PC-9 (cell line): ENCODE data around the gene AMBRA1. TPM values are rescaled to one million over a fixed set of nuclear protein-coding genes. Genes with fewer than 3 reads are reported as not detected.

Experiments used
- BruUV-seq: library from RNA; stranded (reverse); fragments of 400-500 nt; replicated peaks from 2 replicates; lab custom pipeline; 2021; lab: Mats Ljungman, UMichigan
- CTCF ChIA-PET: fragments of 300-600 bp; sonication (Branson Sonifier 250); formaldehyde crosslinking; loops from one replicate; lab custom pipeline; 2022; ENCODE audit warnings: antibody characterized with exemption; lab: Charles Lee
- POLR2A ChIA-PET: fragments of 300-600 bp; sonication (Branson Sonifier 250); formaldehyde crosslinking; loops from one replicate; lab custom pipeline; 2022; ENCODE audit warnings: antibody characterized with exemption; ENCODE audit not compliant: unreplicated experiment; lab: Charles Lee
- DNase-seq, 2 experiments: peaks; one replicate each; pipeline versions ENCODE4 v3.0.0 to v3.0.0-alpha.2; 2015 to 2022; ENCODE audit warnings: mixed read lengths in 1 of 2
- H2AFZ ChIP-seq: fragments of 200-600 bp; sonication (generic); 2 replicates; pipeline ENCODE4 v1.8.1; 2017; ENCODE audit warnings: antibody characterized with exemption
- H3F3A ChIP-seq: fragments of 200-600 bp; sonication (generic); 2 replicates; pipeline ENCODE4 v1.8.1; 2017; ENCODE audit warnings: antibody characterized with exemption, mild to moderate bottlenecking, low read depth; ENCODE audit not compliant: insufficient read depth
- H3K27ac ChIP-seq: fragments of 200-600 bp; sonication (generic); 2 replicates; pipeline ENCODE4 v1.6.1; 2016; ENCODE audit warnings: mixed run types
- H3K27me3 ChIP-seq: fragments of 200-600 bp; sonication (generic); 2 replicates; pipeline ENCODE4 v1.6.1; 2016; ENCODE audit warnings: low read depth, mixed run types; ENCODE audit not compliant: insufficient read depth
- H3K36me3 ChIP-seq: fragments of 200-600 bp; sonication (generic); 2 replicates; pipeline ENCODE4 v1.6.1; 2016; ENCODE audit warnings: low read depth, mixed run types
- H3K4me1 ChIP-seq: fragments of 200-600 bp; sonication (generic); replicated peaks from 2 replicates; pipeline ENCODE4 v1.6.1; 2016; ENCODE audit warnings: mixed run types; ENCODE audit not compliant: insufficient read depth
- H3K4me2 ChIP-seq: fragments of 200-600 bp; sonication (generic); 2 replicates; pipeline ENCODE4 v1.6.1; 2017; ENCODE audit warnings: mixed run types
- H3K4me3 ChIP-seq: fragments of 200-600 bp; sonication (generic); 2 replicates; pipeline ENCODE4 v1.6.1; 2016; ENCODE audit warnings: mixed run types
- H3K79me2 ChIP-seq: fragments of 200-600 bp; sonication (generic); 2 replicates; pipeline ENCODE4 v1.6.1; 2017; ENCODE audit warnings: low read depth, mixed run types
- H3K9me2 ChIP-seq: fragments of 200-600 bp; sonication (generic); 2 replicates; pipeline ENCODE4 v1.8.1; 2017; ENCODE audit warnings: mild to moderate bottlenecking; ENCODE audit not compliant: insufficient read depth
- H3K9me3 ChIP-seq: fragments of 200-600 bp; sonication (generic); 2 replicates; pipeline ENCODE4 v1.8.1; 2016; ENCODE audit warnings: low read depth; ENCODE audit not compliant: insufficient read depth
- H4K20me1 ChIP-seq: fragments of 200-600 bp; sonication (generic); 2 replicates; pipeline ENCODE4 v1.8.1; 2017; ENCODE audit not compliant: insufficient read depth
- EZH2 ChIP-seq: fragments of 200-600 bp; sonication (generic); IDR thresholded peaks from 2 replicates; pipeline ENCODE4 v1.8.0; 2017; ENCODE audit warnings: antibody characterized with exemption, low read depth
- intact Hi-C: fragments of 100-400 bp; cut with micrococcal nuclease; formaldehyde crosslinking; loops from one replicate; pipeline ENCODE4 v1.10.0; 2022; ENCODE audit not compliant: unreplicated experiment
- total RNA-seq: library from RNA; stranded (reverse); gene quantifications from 2 replicates; pipeline ENCODE4 v1.2.3, GENCODE V29; 2021
- TF ChIP-seq, protein P1 (sequence below): fragments of 200-600 bp; sonication (generic); conservative IDR thresholded peaks from 2 replicates; pipeline ENCODE4 v1.6.1; 2017; ENCODE audit warnings: mixed run types, antibody characterized with exemption, mild to moderate bottlenecking, moderate library complexity

The AMBRA1 gene
- total RNA-seq, 1 experiment from 2014 or later, result 41.4 TPM

DNA sequence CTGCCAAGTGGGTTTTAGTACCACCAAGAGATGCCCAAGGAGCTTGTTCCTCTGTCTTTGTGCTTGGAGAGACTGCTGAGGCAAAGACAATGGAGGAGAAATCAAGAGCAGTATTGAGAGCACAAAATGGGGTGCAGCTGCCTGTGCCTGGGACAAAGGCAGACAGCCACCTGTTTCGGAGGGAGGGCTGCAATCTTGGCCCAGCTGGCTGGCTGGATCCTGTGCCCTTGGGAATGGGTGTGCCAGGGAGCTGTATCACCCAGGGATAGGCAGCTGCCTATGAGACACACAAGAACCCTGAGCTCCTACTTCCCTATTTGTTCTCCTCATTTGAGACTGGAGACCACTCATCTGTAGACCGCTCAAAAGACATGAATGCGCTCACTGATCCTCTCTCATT lies 178.9 kb downstream of the AMBRA1 start:
- H3K4me1 ChIP-seq, result no peaks in the 10 kb centered on the region
- ChIA-PET CTCF (interaction anchor here (1.1 kb wide), 1 partner anchor 131 kb away, joined by 3 read pairs; no protein-coding TSS in a partner anchor), POLR2A (no interaction called here)
- H3K27ac ChIP-seq, result no peak overlapping the region
- H3K79me2 ChIP-seq, result no peaks in the 10 kb centered on the region
- H3K4me3 ChIP-seq, result no peak overlapping the region
- intact Hi-C loops, result no loop called here
- H3K27me3 ChIP-seq, result no peaks in the 10 kb centered on the region
- BruUV-seq, result no TSS peak
- DNase-seq, result no peak
- no peaks in the 10 kb centered on the region for H3K36me3 ChIP-seq
- peaks cover 7% of the 10 kb centered on the region; the same call in 1 of the 2 replicates for H4K20me1 ChIP-seq
- no peaks in the 10 kb centered on the region for H3F3A ChIP-seq
- TF ChIP-seq, protein P1, sequence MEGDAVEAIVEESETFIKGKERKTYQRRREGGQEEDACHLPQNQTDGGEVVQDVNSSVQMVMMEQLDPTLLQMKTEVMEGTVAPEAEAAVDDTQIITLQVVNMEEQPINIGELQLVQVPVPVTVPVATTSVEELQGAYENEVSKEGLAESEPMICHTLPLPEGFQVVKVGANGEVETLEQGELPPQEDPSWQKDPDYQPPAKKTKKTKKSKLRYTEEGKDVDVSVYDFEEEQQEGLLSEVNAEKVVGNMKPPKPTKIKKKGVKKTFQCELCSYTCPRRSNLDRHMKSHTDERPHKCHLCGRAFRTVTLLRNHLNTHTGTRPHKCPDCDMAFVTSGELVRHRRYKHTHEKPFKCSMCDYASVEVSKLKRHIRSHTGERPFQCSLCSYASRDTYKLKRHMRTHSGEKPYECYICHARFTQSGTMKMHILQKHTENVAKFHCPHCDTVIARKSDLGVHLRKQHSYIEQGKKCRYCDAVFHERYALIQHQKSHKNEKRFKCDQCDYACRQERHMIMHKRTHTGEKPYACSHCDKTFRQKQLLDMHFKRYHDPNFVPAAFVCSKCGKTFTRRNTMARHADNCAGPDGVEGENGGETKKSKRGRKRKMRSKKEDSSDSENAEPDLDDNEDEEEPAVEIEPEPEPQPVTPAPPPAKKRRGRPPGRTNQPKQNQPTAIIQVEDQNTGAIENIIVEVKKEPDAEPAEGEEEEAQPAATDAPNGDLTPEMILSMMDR, result no peak
- TF ChIP-seq EZH2, result no peak
- H3K4me2 ChIP-seq, result no peak overlapping the region
- H3K9me3 ChIP-seq, result no peaks in the 10 kb centered on the region
- no peak overlapping the region for H2AFZ ChIP-seq
- no peaks in the 10 kb centered on the region for H3K9me2 ChIP-seq

DNA sequence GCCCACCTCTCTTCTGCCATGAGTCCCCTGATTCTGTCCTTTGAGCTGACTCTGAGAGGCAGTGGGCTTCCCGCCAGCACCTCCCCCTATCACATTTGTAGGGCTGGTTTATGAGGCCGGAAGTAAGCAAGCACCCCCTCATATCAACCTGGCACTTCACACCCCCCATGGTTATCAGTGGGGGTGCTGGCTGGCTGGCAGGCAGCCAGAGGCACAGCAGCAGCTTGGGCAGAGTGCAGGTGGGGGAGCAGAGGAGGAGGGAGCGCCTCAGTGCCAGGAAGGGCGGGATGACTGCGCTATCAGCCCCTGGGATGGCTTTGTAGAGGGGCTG lies 179.4 kb downstream of the AMBRA1 start:
- POLR2A ChIA-PET, result no interaction called here
- H4K20me1 ChIP-seq, result peaks cover 7% of the 10 kb centered on the region; the same call in 1 of the 2 replicates
- no peaks in the 10 kb centered on the region for H3K9me2 ChIP-seq
- TF ChIP-seq, protein P1, result no peak
- no peak for TF ChIP-seq EZH2
- BruUV-seq, result no TSS peak
- H3K79me2 ChIP-seq, result no peaks in the 10 kb centered on the region
- H3K27me3 ChIP-seq, result no peaks in the 10 kb centered on the region
- H3K4me3 ChIP-seq, result no peak overlapping the region
- CTCF ChIA-PET, result interaction anchor here (1.1 kb wide), 1 partner anchor 131 kb away, joined by 3 read pairs; no protein-coding TSS in a partner anchor
- DNase-seq, result no peak
- H2AFZ ChIP-seq, result no peak overlapping the region
- no peak overlapping the region for H3K27ac ChIP-seq
- intact Hi-C loops, result no loop called here
- H3F3A ChIP-seq, result no peaks in the 10 kb centered on the region
- no peak overlapping the region for H3K4me2 ChIP-seq
- H3K36me3 ChIP-seq, result no peaks in the 10 kb centered on the region
- no peaks in the 10 kb centered on the region for H3K4me1 ChIP-seq
- no peaks in the 10 kb centered on the region for H3K9me3 ChIP-seq

DNA sequence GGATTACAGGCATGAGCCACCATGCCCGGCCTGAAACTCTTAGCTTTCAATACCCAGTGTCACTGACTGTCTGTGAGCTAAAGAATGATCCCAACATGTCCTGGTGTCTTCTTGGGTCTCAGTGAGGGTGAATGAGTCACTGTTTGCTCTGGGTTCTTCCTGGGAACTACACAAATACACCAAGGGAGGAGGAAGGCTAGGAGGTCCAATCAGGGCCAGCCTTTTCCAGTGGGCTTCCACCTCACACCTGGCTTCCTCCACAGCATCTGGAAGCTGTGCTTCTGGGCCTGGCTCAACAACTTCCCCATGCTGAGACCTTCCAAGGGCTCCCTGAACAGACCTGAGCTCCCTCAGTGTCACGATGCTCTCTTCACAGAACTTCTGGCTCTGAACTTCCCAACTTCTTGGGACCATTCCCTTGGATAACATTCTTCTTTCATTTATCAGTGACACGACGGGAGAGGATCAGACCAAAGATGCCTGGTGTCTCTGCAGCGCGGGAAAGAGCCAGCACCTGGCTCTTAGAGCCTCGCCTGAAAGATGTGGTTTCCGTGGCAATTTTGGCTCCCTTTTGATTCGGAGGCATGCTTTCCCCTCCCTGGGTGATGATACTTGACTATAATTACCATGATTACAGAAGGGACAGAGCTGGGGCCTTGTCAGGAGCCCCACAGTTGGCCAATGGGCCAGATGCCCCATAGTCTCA lies 179.9 kb downstream of the AMBRA1 start:
- Histone ChIP-seq H3K9me3 (no peaks in the 10 kb centered on the region), H3K4me3 (no peak overlapping the region), H3F3A (no peaks in the 10 kb centered on the region), H4K20me1 (peaks cover 5% of the 10 kb centered on the region; the same call in 1 of the 2 replicates), H3K4me1 (no peaks in the 10 kb centered on the region), H3K79me2 (no peaks in the 10 kb centered on the region), H3K36me3 (0 out of 2 replicates have a peak, but pooled peaks cover 2% of the 10 kb centered on the region), H3K27me3 (no peaks in the 10 kb centered on the region), H2AFZ (no peak overlapping the region), H3K9me2 (no peaks in the 10 kb centered on the region), H3K4me2 (no peak overlapping the region), H3K27ac (no peak overlapping the region)
- POLR2A ChIA-PET, result no interaction called here
- CTCF ChIA-PET, result interaction anchor here (0.5 to 1.1 kb wide), 2 partner anchors 132 to 1146 kb away, joined by 3 to 6 read pairs; no protein-coding TSS in a partner anchor
- TF ChIP-seq, protein P1, result no peak
- no peak for TF ChIP-seq EZH2
- DNase-seq, result no peak
- no TSS peak for BruUV-seq
- intact Hi-C loops, result no loop called here
